Left ventricle myocardium inferior (tissue), 1 donor: ENCODE data around the gene VPS13D. TPM values are rescaled to one million over a fixed set of nuclear protein-coding genes. Genes with fewer than 3 reads are reported as not detected.

ENCODE experiments used
- DNase-seq: peaks from one replicate; pipeline ENCODE4 v3.0.0-alpha.2; 2020
- H3K27ac ChIP-seq: fragments of 200-600 bp; replicated peaks from 2 replicates; pipeline ENCODE4 v1.8.0; 2021
- H3K27me3 ChIP-seq: fragments of 200-600 bp; 2 replicates; pipeline ENCODE4 v1.8.0; 2021; ENCODE audit warnings: low read depth
- H3K36me3 ChIP-seq: fragments of 200-600 bp; 2 replicates; pipeline ENCODE4 v1.8.0; 2021
- H3K4me1 ChIP-seq: fragments of 200-600 bp; 2 replicates; pipeline ENCODE4 v1.8.0; 2021
- H3K4me3 ChIP-seq: fragments of 200-600 bp; 2 replicates; pipeline ENCODE4 v1.8.0; 2021; ENCODE audit warnings: mild to moderate bottlenecking, moderate library complexity
- H3K9me3 ChIP-seq: fragments of 200-600 bp; replicated peaks from 2 replicates; pipeline ENCODE4 v1.8.0; 2021
- intact Hi-C: fragments of 100-400 bp; cut with micrococcal nuclease; formaldehyde crosslinking; loops from one replicate; pipeline ENCODE4 v1.11.0; 2022
- total RNA-seq: library from RNA; stranded (reverse); fragmentation: NEBNext Ultra II Directional; extraction: Animal tissue kit (Norgen Biotek cat#: 25700); gene quantifications from one replicate; pipeline ENCODE4 v1.2.1, GENCODE V29; 2021
- TF ChIP-seq, protein P1 (sequence below): fragments of 200-600 bp; IDR thresholded peaks from 2 replicates; pipeline ENCODE4 v1.8.0; 2021; ENCODE audit warnings: antibody characterized with exemption, mild to moderate bottlenecking, borderline replicate concordance
- donor health status: DM: no; HTN: yes; CAD: no; lungs with severe emphysema.

Gene VPS13D
- total RNA-seq, 1 donor from 2014 or later: 71.6 TPM

DNA sequence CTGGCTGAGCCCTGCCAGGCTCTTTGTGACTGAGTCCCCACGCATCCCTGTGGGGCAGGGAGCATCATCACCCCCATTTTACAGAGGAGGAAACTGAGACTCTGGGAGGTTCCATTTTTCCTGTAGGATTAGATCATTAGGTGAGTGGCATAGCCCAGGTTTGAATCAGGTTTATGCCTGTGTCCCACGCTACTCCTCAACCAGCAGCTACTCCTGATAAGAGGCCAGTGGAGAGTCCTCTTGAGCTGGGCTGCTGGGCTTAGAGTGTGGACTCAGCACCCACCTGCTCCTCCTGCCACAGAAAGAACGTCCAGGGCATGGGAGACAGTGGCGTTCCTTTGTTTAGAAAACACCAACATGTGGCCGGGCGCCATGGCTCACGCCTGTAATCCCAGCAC lies 32.3 kb upstream of the VPS13D start:
- no peaks in the 10 kb centered on the region for H3K4me1 ChIP-seq
- intact Hi-C loops: no loop called here

DNA sequence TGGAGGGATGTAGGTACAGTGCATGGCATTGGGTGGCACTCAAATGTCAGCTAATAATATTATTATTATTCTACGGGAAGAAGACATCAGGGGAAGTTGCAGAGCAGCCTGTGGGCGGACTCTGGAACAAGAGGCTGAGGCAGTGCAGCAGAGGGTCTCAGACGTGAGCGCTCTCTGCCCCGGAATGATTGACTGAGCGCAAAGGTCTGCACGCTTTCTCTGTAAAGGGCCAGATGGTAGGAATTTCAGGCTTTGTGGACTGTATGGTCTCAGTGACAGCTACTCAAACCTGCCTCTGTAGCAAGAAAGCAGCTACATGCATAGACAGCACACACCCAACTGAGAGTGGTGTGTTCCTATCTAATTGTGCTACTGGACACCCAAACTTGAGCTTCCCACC lies 29.6 kb upstream of the VPS13D start:
- Histone ChIP-seq H3K9me3 (no peaks in the 10 kb centered on the region), H3K4me3 (no peak overlapping the region), H3K36me3 (peaks cover 30% of the 10 kb centered on the region), H3K27ac (no peak overlapping the region), H3K27me3 (peaks cover 10% of the 10 kb centered on the region), H3K4me1 (no peaks in the 10 kb centered on the region)
- intact Hi-C loops: no loop called here
- DNase-seq: no peak
- TF ChIP-seq, protein P1, sequence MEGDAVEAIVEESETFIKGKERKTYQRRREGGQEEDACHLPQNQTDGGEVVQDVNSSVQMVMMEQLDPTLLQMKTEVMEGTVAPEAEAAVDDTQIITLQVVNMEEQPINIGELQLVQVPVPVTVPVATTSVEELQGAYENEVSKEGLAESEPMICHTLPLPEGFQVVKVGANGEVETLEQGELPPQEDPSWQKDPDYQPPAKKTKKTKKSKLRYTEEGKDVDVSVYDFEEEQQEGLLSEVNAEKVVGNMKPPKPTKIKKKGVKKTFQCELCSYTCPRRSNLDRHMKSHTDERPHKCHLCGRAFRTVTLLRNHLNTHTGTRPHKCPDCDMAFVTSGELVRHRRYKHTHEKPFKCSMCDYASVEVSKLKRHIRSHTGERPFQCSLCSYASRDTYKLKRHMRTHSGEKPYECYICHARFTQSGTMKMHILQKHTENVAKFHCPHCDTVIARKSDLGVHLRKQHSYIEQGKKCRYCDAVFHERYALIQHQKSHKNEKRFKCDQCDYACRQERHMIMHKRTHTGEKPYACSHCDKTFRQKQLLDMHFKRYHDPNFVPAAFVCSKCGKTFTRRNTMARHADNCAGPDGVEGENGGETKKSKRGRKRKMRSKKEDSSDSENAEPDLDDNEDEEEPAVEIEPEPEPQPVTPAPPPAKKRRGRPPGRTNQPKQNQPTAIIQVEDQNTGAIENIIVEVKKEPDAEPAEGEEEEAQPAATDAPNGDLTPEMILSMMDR: no peak

More for the DNA sequence above, 32.3 kb upstream of the VPS13D start:
- H3K36me3 ChIP-seq: peaks cover 38% of the 10 kb centered on the region
- DNase-seq: no peak
- TF ChIP-seq, protein P1: no peak
- H3K4me3 ChIP-seq: no peak overlapping the region
- H3K27ac ChIP-seq: no peak overlapping the region
- no peaks in the 10 kb centered on the region for H3K9me3 ChIP-seq
- H3K27me3 ChIP-seq: peaks cover 10% of the 10 kb centered on the region

DNA sequence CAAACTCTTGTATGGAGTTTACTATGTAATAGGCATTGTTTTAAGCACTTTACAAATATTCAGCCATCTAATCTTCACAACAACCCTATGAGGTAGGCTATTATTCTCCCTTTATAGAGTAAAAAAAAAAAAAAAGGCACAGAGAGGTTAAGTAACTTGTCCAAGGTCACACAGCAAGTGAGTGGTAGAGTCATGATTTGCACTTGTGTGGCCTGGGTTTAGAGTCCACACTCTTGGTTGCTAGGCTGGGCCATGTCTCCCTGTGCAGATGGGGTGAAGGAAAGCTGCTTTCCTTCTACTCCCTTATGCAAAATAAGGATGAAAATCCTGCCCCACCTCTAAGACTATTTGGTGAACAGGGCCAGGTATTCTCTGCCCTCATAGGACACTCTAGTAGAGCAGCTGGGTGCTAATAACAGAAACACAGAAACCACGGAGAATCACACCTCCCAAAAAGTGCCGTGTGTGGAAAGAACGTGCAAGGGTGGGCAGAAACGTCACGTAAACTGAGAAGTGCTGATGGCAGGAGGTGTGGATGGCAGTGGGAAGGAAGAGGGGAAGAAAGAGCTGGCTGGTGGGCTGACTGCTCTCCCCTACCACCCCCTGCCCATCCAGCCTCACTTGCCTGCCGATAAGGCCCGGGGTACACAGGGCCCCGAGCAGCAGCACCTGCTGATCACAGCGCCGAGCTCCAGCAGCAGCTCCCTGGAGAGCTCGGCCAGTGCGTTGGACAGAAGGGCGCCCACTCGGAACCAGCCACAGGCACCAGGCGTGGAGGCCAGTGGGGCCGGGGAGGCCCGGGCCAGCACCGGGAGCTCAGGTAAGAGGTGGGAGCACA lies 28.3 kb upstream of the VPS13D start:
- Histone ChIP-seq H3K4me1 (no peaks in the 10 kb centered on the region), H3K27me3 (peaks cover 10% of the 10 kb centered on the region), H3K36me3 (peaks cover 31% of the 10 kb centered on the region), H3K4me3 (no peak overlapping the region), H3K9me3 (no peaks in the 10 kb centered on the region), H3K27ac (no peak overlapping the region)
- intact Hi-C loops: no loop called here
- no peak for DNase-seq
- TF ChIP-seq, protein P1: no peak

DNA sequence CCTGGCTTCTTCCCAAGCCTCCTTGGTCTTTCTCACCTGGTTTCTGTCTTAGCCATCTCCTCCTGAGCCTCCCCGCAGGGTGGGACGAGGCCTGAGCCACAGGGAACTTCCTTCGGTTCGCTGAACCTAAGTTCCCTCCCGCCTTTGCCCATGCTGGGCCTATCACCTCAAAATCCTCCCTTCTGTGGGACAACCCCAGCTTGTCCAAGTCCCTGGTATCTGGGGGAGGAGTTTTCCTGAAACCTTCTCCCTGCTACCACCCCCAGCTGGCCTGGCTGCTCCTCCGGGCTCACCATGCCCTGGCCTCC lies 27.7 kb upstream of the VPS13D start:
- intact Hi-C loops: no loop called here
- no peak overlapping the region for H3K27ac ChIP-seq
- H3K27me3 ChIP-seq: peaks cover 10% of the 10 kb centered on the region
- no peak for DNase-seq
- no peaks in the 10 kb centered on the region for H3K4me1 ChIP-seq
- TF ChIP-seq, protein P1: no peak
- H3K4me3 ChIP-seq: no peak overlapping the region
- peaks cover 37% of the 10 kb centered on the region for H3K36me3 ChIP-seq
- no peaks in the 10 kb centered on the region for H3K9me3 ChIP-seq

DNA sequence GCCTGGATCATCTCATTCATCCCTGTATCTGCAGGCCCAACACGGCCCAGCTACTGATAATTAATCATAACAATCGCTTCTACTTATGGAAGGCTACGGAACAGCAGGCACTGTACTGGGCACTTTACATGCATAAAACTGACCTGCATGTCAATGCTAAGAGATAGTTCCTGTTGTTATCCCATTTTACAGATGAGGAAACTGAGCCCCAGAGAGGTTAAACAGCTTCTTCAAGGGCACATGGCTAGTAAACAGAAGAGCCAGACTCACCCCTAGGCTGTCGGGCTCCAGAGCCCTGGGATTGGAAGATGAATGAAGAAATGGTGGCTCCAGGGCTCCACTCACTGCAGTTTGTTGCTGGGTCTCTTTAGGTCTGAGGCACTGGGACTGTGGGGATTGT lies 27.3 kb upstream of the VPS13D start:
- TF ChIP-seq, protein P1: no peak
- no peaks in the 10 kb centered on the region for H3K9me3 ChIP-seq
- no peak overlapping the region for H3K4me3 ChIP-seq
- H3K27ac ChIP-seq: no peak overlapping the region
- H3K4me1 ChIP-seq: no peaks in the 10 kb centered on the region
- intact Hi-C loops: no loop called here
- H3K27me3 ChIP-seq: peaks cover 10% of the 10 kb centered on the region
- no peak for DNase-seq
- H3K36me3 ChIP-seq: peaks cover 40% of the 10 kb centered on the region
